Stimulated activated CD4-positive, alpha-beta T cell treated with anti-CD3 and anti-CD28 coated beads, Interleukin-12 subunit alpha, Interleukin-12 subunit beta, amount 100 ng/mL, for 48 hours (primary cell): Measurements from ENCODE around the gene OPCML.

ENCODE experiments used
- DNase-seq, 3 donors: peaks; one replicate each; pipeline ENCODE4 v3.0.0-alpha.2; 2020; ENCODE audit warnings: low read depth in 2 of 3, low spot score in 1 of 3

The OPCML gene

GRCh38 chr11:133149698-133150097 lies 382.6 kb downstream of the OPCML start:
- DNase-seq, result no peak

DNA sequence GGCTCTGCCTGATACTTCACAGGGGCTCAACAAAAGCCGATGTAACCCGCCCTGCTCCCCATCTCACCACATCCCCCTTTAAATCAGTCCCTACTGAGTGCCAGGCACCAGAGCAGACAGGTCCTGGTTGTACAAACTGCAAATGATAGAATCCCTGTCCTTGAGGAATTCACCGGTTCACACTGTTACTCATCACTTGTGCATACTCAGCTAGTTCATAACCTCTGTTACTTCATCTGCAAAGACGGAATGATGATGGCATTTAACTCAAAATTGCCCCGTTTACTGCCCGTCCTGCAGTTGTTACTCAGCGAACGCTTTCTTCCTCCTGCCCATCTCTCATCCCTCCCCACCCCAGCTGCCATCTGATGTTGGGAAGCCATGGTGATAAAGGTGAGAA lies 384.7 kb downstream of the OPCML start:
- no peak for DNase-seq

DNA sequence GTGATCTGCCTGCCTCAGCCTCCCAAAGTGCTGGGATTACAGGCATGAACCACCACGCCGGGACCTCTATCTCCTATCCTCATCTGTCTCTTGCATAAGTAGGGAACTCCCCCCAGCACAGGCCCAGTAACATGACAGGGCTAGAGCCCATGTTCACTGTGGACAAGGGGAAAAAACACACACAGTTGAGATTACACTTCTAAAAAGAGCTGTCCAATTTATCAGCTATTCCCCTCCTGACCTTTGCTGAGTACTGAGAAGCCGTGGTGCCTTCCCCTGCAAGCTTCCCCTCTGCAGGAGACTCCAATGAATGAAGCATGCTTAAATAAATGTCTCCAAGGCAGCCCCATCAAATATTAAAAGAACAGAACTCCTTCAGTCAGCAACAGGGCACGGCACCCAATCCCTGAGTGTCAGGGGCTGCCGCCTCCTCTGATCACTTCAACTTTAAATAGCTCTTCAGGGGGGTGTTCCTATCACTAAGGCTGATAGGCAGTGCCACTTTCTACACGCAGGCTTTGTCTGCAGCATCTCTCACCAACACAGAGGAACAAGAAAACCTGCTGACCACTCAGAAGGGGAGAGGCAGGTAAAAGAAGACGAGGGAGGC lies 385.5 kb downstream of the OPCML start:
- no peak for DNase-seq

DNA sequence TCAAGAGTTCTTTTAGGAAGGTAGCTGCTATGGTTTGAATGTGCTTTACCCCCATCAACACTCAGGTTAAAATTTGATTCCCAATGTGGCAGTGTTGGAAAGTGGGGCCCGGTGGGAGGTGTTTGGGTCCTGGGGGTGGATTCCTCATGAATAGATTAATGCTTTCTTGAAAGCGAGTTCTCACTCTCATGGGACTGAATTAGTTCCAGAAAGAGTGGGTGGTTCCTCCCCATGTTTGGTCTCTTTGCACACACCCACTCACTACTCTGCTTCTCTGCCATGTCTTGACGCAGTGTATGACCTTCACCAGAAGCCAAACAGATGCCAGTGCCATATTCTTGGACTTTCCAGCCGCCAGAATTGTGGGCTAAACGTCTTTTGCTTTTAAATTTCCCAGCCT lies 394.4 kb downstream of the OPCML start:
- no peak for DNase-seq

DNA sequence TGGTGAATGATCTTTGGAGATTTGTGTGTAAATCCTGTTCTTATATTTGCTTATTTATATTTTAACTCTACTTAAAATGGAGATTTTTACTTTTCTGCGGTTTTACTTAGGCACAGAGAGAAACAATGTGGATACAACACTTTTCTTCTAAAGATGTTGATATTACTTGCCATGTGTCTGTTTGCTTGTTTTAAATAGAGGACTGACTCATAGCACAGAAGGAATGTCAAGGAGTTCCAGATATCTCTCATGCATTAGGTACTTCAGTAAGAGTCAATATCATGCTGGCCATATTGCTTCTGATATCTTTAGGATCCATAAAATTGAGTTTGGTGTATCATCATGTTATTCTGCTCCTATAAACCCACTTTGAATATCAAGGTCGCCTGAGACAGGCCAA lies 395.0 kb downstream of the OPCML start:
- DNase-seq, result no peak

DNA sequence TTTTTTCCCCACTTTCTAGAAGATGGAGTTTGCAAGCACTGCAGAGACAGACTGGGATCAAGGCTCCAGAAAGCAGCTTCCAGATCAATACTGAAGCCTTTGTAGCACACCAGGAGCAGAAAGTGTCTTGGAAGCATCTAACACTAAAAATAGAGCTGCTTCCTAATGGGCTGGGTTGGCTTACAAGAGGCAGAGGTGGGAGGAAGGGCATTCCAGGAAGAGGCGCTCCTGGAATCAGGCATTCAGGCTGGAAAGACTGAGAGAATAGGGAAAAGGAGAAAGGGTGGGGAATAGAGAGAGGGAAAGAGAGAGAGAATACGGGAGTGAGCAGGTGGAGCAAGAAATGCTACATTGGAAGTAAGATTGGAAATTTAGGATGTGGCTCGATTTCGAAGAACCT lies 395.9 kb downstream of the OPCML start:
- no peak for DNase-seq

- peak; percentile 8 to 38 (median 28) for DNase-seq
These were observed 397.8 kb downstream of the OPCML start for GRCh38 chr11:133134314-133135173.

DNA sequence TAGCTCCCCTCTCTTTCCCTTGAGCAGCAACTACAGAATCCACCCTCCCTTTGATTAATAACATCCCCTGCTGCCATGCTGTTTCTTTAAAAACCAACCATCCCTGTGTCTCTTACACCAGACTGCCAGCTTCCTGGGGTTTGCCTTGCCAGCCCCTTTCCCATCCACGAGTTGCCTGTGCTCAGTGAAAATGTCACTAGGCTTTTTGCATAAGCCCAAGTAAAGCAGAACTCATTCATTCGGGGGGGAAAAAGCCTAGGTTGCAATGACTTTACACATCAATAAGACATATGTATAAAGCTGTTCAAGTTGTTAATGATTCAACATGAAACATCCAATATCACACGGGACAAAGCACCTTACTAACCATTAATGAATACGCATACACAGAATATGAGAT lies 398.7 kb downstream of the OPCML start:
- no peak for DNase-seq

DNA sequence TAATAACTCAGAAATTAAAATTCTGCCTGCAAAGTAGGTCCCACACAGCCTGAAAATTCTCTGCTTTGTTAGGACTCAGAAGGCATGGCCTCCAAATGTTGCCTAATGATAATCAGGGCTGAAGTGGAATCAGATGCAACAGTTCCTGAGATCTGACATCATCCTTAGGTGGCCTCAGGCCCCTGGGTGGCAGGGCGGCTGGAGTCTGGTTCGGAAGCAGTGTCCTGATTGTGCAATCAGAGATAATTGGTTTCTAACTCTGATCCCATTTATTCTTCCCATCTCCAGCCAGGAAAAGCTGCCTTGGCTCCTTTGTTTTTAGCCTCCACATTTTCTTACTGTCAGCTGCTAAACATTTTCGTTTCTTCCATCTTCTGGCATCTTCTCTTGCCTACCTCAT lies 399.3 kb downstream of the OPCML start:
- no peak for DNase-seq

GRCh38 chr11:133127741-133128140 lies 404.6 kb downstream of the OPCML start:
- DNase-seq, result no peak

DNA sequence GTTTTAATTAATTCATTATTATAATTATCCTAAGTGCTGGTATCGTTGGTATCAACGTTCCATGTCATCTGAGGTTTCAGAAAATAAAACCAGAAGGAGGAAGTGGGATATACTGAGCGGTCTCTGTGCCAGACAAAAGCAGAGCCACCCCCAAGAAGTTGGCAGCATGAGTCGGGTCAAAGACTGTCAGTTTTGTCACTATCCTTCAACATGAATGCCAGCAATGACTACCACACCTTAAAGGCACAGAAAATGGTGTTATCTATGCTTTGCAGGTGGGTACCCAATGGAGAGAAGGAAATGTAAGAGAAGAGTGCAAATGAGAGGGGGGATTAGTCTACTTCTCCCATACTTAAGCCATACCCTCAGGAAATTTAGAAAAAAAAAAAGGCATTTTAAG lies 408.5 kb downstream of the OPCML start:
- no peak for DNase-seq

DNA sequence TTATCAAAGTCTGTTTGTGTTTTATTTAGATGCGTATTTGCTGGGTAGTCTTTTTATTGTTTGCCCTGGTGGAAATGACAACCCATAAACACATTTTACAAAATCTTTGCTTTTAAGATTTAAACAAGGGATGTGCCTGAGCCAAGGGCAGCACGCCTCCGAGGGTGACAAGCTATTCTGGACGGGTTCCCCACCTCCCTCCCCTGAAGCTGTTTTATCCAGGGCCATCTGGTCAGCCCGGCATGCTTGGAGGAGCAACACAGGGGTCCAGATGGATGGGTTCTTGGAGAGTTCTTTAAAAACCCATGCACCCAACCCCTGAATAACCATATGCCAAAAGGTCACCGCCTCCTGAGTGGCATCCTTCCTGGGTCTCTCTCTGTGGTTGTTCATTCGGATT lies 408.9 kb downstream of the OPCML start:
- no peak for DNase-seq

DNA sequence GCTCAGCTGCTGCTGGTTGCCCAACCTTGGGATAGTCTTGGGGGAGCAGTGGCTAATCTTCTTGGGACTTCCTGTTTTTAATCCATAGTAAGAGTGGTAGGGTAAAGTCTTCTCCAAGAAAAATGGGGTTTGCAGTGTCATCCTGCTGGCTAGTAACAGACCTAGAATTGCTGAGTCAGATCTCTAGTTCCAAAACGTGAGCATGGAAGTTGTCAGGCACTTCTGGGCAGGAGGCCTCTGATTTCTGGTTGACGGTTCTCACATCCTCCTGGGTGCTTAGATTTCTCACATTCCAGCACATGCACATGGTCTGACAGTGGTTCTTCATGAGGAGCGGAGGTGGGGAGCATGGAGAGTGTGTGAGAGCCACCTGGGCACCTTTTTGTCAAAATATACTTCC lies 410.0 kb downstream of the OPCML start:
- no peak for DNase-seq

DNA sequence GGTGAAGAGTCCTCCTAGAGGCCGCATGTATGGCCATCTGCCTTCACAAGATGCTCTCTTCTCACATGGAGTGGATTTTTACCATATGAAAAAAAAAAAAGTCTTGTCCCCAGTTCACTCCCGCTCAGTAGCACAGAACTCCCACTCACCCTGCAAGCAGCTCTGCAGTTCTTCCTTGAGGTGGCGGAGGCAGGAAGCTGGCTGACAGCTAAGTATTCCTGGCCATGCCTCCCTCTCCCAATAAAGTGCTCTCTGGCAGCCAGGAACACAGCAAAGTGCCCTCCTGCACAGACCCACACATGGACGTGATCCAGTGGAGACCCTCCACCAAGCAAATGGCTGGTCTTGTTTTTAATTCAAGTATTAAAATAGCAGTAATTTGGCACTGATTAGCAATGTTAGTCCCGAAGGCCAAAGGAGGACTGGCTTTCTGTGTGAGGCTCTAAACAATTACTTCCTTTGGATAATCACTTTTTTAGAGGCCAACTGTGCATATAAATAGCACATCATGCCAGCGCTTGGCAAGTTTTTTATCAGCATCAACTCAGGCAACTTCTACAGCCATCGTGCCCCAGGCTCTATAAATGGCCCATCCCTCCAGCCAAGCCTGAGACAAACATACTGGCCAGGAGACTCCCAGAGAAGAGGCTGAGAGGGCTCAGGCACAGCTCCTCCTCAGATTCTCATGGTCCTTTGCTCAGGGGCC lies 413.6 kb downstream of the OPCML start:
- DNase-seq, result no peak

DNA sequence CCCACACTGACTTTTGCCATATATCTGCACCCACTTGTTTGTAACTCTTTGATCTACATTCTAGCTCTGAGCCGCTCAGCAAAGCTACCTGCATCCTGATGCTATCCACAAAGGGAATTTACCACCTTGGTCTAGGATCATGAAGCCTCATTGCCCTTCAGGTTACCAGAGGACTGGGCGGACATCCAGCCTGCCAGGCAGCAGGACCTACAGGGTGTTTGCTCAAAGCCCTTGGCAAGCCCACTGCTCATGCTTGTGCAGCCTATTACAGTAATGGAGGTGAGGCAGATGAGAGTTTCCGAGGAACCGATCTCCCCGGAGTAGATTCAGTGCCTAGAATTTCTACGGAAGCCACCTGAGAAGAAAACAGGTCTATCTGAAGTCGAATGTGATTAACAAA lies 417.2 kb downstream of the OPCML start:
- DNase-seq, result no peak

DNA sequence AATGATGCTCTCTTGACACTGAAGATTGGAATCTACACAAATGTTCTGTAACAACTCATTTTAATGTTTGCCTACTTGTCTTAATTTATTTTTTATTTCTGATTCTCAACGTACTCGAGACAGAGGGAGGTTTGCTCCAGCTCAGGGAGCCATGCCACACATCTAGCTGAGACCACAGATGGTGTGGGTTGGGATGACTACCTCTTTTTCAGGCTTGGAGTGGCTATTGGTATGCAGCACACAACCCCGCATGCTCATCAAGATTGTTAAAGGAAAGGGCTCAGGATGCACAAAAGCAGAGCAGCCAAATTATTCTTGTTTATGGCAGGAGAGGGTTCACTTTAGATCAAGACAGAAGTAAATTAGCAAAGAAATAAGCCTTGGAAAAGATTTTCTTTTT lies 424.5 kb downstream of the OPCML start:
- no peak for DNase-seq

DNA sequence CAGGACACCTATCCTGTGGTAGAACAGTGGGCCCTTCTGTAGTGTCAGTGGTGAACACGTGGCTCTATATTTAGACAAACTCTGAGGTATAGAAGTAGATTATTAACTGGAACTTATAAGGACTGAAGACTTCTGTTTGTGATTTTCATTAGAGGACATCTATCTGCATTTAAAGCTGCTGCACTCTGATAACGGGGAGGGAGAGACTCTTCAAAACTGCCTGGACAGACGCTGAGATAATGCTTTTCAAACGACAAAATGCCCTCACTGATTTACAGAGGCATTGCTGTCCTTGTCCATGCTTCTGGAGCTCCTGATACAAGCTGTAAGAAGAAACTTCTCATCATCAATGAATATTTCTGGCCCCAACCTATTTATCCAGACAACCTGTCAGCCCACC lies 425.2 kb downstream of the OPCML start:
- DNase-seq, result no peak

DNA sequence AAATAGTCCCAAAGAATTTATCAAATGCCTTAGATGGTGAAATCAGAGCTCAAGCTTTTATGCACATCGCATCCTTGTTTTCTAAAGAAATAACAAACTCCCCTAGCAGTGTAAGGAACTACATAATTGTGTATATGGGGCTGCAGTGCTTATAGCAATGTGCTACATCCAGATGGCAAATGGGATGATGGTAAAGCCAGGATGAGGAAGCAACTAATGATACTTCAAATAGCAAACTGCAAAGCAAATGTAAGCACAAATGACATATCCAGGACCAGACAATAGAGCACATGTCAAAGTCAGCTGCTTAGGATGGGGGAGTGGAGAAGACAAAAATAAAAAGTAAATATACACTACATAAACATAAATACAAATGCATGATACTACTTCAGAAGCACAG lies 425.9 kb downstream of the OPCML start:
- DNase-seq, result no peak

GRCh38 chr11:133104009-133104744 lies 428.1 kb downstream of the OPCML start:
- DNase-seq, result no peak

DNA sequence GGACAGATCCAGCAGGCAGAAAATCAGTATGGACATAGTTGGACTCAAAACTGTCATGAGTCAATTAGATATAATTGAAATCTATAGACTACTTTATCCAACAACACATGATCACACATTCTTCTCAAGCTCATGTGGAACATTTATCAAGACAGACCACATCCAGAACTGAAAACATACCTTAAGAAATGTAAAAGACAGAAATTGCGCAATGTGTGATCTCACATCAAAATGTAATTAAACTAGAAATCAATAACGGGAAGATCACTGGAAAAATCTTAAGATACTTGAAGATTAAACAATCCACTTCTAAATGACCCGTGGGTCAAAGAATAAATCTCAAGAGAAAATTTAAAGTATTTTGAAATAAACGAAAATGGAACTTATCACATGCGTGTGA lies 435.3 kb downstream of the OPCML start:
- no peak for DNase-seq

- no peak for DNase-seq
These were observed 445.8 kb downstream of the OPCML start for GRCh38 chr11:133086518-133086917.
